ENCODE results near the gene ERFL. TPM values are rescaled to one million over a fixed set of nuclear protein-coding genes. Genes with fewer than 3 reads are reported as not detected.

The ERFL gene
- total RNA-seq, 1 experiment from 2014 or later, result 0.65 TPM

- Histone ChIP-seq H3K79me2 (ENCODE audit: low read depth) (peaks cover 40% of the 10 kb centered on the region), H3K36me3 (ENCODE audit: low read depth) (peaks cover 13% of the 10 kb centered on the region; the same call in 1 of the 2 replicates), H3K27ac (peak overlapping the region; percentile 45; the same call in 1 of the 2 replicates), H3K9me2 (ENCODE audit: insufficient read depth) (no peaks in the 10 kb centered on the region), H3K9me3 (ENCODE audit: insufficient read depth, low read depth) (no peaks in the 10 kb centered on the region), H3K27me3 (ENCODE audit: insufficient read depth, low read depth) (no peaks in the 10 kb centered on the region), H2AFZ (no peak overlapping the region), H3K4me1 (replicated peaks; ENCODE audit: insufficient read depth) (peaks cover 31% of the 10 kb centered on the region), H3K4me3 (peak overlapping the region; percentile 40; the same call in 1 of the 2 replicates), H4K20me1 (ENCODE audit: insufficient read depth) (peaks cover 19% of the 10 kb centered on the region), H3K4me2 (peak overlapping the region; percentile 83), H3F3A (ENCODE audit: insufficient read depth, low read depth) (peaks cover 19% of the 10 kb centered on the region)
- TF ChIP-seq EZH2 (IDR thresholded peaks at IDR 0.05; ENCODE audit: low read depth) (no peak), CTCF (conservative IDR thresholded peaks at IDR 0.05) (peak; percentile 67)
- intact Hi-C loops (cut with micrococcal nuclease; ENCODE audit: unreplicated experiment), result loop anchor here (2.0 to 5.0 kb wide), 3 partner anchors 47 to 189 kb away; partner anchors contain the start of gene ZNF574
- DNase-seq, result peak; percentile 93 to 97
- CTCF ChIA-PET, result interaction anchor here (0.5 to 0.9 kb wide), 7 partner anchors 15 to 289 kb away, joined by 3 to 5 read pairs (median 3); no protein-coding TSS in a partner anchor
- BruUV-seq (replicated peaks), result no TSS peak
- POLR2A ChIA-PET (ENCODE audit: unreplicated experiment), result interaction anchor here (0.6 to 0.7 kb wide), 3 partner anchors 15 to 20 kb away, joined by 4 to 8 read pairs (median 4); no protein-coding TSS in a partner anchor
Measured at GRCh38 chr19:41887711-41888382, 40.4 kb downstream of the ERFL start.

GRCh38 chr19:41886761-41887710, 41.2 kb downstream of the ERFL start:
- CTCF ChIA-PET, result interaction anchor here (0.6 to 0.9 kb wide), 3 partner anchors 14 to 323 kb away, joined by 3 to 4 read pairs (median 3); no protein-coding TSS in a partner anchor
- H3F3A ChIP-seq (ENCODE audit: insufficient read depth, low read depth), result peaks cover 27% of the 10 kb centered on the region
- POLR2A ChIA-PET (ENCODE audit: unreplicated experiment), result interaction anchor here (0.6 to 0.7 kb wide), 2 partner anchors 28 to 1867 kb away, joined by 3 read pairs; partner anchors contain the start of gene SMG9
- H3K4me3 ChIP-seq, result peak overlapping the region; percentile 40; the same call in 1 of the 2 replicates
- no peak overlapping the region for H2AFZ ChIP-seq
- H3K9me3 ChIP-seq (ENCODE audit: insufficient read depth, low read depth), result no peaks in the 10 kb centered on the region
- peaks cover 40% of the 10 kb centered on the region for H3K79me2 ChIP-seq (ENCODE audit: low read depth)
- intact Hi-C loops (cut with micrococcal nuclease; ENCODE audit: unreplicated experiment), result loop anchor here (2.0 to 5.0 kb wide), 2 partner anchors 70 to 190 kb away; partner anchors contain the start of gene ZNF574
- BruUV-seq (replicated peaks), result no TSS peak
- H3K9me2 ChIP-seq (ENCODE audit: insufficient read depth), result no peaks in the 10 kb centered on the region
- TF ChIP-seq CTCF (conservative IDR thresholded peaks at IDR 0.05), result no peak
- TF ChIP-seq EZH2 (IDR thresholded peaks at IDR 0.05; ENCODE audit: low read depth), result no peak
- H4K20me1 ChIP-seq (ENCODE audit: insufficient read depth), result peaks cover 14% of the 10 kb centered on the region
- H3K4me2 ChIP-seq, result peak overlapping the region; percentile 83
- peaks cover 31% of the 10 kb centered on the region for H3K4me1 ChIP-seq (replicated peaks; ENCODE audit: insufficient read depth)
- peak overlapping the region; percentile 45; the same call in 1 of the 2 replicates for H3K27ac ChIP-seq
- peaks cover 13% of the 10 kb centered on the region; the same call in 1 of the 2 replicates for H3K36me3 ChIP-seq (ENCODE audit: low read depth)
- DNase-seq, result no peak
- H3K27me3 ChIP-seq (ENCODE audit: insufficient read depth, low read depth), result no peaks in the 10 kb centered on the region
